ENCODE results near the gene MXD4.

Gene MXD4

DNA sequence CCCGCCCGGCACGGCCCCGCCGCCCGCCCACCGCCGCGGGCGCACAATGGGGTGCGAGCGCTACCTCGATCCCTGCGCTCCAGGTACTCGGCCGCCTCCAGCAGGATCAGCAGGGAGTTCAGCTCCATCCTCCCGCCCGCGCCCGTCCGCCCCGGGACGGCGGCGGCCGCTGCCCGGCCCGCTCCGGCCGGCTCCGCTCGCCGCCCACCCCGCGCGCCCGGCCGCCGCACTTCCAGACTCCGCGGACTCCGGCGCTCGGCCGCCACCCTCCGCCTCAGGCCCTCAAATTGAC lies at the start of gene MXD4:
MXD4 (minus strand) TSS at position 257 of the 292 bp plus-strand sequence; CDS start at position 128, 129 bp downstream.
- DNase-seq (ENCODE audit: low spot score) = no peak

DNA sequence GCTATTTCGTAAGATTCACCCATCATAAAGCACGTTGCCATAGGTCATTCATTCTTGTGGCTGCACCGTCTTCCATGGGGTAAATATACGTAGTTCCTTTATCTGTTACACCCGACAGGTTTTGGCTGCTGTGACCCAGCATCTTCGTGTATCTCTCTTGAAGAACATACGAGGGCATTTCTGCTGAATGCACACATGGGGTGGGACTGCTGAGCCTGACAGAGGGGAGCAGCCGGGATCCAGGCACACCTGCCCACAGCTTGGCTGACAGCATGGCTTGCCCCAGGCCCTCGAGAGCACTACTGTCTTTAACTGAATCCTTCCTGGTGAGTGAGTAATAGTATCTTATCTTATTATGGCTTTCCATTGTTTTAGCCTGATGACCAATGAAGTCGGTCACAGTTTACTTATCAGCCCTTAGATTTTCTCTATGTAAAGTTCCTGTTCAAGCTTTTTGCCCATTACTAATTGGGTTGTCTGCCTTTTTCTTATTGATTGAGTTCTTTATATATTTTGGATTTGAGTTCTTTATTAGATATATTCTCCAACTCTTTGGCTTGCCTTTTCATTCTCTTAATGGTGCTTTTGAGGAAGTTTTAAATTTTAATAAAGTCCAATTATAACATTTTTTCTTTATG lies 45.0 kb upstream of the MXD4 start:
- DNase-seq (ENCODE audit: low spot score) = no peak

- no peak for DNase-seq (ENCODE audit: low spot score)
These were observed 44.0 kb upstream of the MXD4 start for GRCh38 chr4:2305766-2306501.

DNA sequence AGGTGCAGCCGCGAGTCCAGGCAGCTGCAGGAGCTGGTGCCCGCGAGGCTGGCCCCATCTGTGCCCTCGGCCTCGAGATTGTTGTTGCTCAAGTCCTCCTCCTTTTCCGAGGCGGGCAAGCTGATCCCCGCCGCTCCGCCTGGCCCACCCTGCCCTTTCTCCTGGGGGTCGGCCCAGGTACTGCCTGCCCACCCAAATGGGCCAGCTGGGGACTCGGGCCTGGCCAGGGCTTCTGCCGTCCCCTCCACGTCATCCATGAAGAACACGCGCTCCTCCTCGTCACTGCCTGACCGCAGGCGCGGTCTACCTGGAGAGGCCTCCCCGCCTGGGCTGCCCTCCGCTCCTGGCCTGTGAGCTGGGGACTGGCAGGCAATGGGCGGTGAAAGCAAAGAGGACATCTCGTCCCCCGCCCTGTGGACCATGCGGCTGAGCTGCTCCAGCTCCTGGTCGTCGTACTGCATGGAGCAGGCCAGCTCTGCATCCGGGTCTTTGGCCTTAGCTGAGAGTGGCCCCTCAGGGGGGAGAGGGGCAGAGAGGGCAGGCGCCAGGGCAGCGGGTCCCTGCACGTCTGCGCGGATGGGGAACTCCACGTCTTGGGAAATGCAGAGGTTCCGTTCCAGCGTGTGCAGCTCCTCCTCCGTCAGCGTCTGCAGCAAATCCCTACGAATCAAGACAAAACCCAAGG lies 43.1 kb upstream of the MXD4 start:
- no peak for DNase-seq (ENCODE audit: low spot score)

GRCh38 chr4:2304321-2304876 lies 42.5 kb upstream of the MXD4 start:
- DNase-seq (ENCODE audit: low spot score) = no peak

- DNase-seq (ENCODE audit: low spot score) = no peak
These were observed 41.9 kb upstream of the MXD4 start for GRCh38 chr4:2303686-2304320.

GRCh38 chr4:2303121-2303685 lies 41.3 kb upstream of the MXD4 start:
- no peak for DNase-seq (ENCODE audit: low spot score)

DNA sequence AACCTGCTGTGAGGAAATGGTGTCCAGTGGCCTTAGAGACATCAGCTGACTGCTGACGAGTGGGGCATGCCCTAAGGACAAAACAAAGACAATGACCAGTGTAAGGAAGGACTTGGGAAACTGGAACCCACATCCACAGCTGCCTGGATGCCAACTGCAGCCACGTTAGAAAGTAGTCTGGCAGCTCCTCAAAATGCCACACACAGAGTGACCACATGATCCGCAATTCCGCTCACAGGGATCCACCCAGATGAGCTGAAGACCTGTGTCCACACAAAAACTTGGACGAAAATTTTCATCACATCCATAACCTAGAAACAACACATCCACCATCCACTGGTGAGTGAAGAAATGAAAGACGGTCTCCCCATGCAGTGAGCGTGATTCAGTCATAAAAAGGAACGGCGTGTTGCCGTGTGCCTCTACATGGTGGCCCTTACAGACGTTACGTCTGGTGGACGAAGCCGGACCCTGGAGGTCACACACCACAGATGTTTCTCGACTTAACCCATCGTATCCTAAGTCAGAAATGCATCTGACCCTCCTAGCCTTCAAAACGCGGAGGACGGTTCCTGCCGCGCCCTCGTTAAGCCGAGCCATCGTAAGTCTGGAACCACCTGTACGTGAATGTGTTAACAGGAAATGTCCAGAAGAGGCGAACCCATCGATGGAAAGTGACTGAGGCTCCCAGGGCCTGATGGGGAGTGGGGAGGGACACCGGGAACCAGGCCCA lies 40.6 kb upstream of the MXD4 start:
- DNase-seq (ENCODE audit: low spot score) = no peak

DNA sequence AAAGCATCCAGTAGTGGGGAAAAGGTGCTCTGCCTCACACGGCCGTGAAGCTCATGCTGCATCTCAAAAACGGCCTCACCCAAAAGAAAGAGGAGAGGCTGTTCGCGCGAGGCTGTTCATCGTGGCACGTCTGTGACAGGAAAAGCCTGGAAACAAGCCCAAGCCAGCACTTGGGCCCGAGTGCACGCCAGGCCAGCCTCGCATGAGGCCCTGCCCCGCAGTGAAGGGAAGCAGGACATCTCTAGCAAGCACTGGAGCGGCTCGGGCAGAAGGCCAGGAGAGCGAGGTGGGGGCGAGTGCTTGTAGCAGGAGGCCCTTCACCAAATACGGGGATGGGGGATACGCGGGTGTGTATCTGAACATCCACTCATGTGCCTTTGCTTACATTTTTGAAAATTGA lies 39.9 kb upstream of the MXD4 start:
- DNase-seq (ENCODE audit: low spot score) = no peak

GRCh38 chr4:2301225-2301642 lies 39.3 kb upstream of the MXD4 start:
- DNase-seq (ENCODE audit: low spot score) = no peak

GRCh38 chr4:2300431-2301224 lies 38.7 kb upstream of the MXD4 start:
- DNase-seq (ENCODE audit: low spot score) = no peak

- DNase-seq (ENCODE audit: low spot score) = no peak
These were observed 37.9 kb upstream of the MXD4 start for GRCh38 chr4:2299794-2300193.

DNA sequence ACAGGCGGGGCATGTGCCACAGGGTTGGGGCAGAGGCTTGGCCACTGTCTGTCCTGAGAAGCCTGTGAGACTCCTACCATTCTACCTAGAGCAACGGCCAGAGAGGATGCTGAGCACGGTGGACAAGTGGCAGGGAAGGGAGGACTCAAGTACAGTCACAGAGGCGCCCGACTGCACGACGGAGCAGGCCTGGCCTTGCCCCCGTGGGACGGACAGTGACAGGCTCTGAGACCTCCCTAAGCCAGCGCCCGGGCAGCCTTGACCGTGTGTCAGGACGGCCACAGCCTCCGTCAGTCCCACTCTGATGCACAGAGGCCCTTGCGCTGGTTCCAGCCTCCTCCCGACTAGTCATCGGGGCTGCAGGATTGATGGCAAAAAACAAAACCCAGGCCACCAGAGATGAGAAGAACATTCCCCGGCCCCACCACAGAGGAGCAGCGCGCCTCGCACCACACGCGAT lies 36.7 kb upstream of the MXD4 start:
- DNase-seq (ENCODE audit: low spot score) = no peak

DNA sequence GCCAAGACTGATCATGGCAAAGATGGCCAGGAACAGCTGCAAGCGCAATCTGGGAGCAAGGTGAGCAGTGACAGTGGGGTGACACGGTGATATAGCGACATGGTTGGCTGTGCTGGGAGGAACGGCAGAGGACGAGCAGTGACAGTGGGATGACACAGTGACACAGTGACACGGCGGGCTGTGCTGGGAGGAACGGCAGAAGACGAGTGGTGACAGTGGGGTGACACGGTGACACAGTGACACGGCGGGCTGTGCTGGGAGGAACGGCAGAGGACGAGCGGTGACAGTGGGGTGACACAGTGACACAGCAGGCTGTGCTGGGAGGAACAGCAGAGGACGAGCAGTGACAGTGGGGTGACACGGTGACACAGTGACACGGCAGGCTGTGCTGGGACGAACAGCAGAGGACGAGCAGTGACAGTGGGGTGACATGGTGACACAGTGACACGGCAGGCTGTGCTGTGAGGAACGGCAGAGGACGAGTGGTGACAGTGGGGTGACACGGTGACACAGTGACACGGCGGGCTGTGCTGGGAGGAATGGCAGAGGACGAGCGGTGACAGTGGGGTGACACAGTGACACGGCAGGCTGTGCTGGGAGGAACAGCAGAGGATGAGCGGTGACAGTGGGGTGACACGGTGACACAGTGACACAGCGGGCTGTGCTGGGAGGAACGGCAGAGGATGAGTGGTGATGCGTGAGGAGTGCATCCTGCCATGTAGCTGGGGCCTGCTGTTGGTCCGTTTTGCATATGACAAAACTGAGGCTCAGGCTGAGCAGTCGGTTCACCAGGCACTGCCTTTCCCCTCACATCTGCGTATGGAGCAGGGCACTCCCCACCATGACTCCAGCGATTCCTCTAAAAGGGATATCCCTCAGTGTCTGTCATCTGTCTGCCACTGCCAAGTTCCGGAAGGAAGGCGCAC lies 36.0 kb upstream of the MXD4 start:
- DNase-seq (ENCODE audit: low spot score) = no peak

DNA sequence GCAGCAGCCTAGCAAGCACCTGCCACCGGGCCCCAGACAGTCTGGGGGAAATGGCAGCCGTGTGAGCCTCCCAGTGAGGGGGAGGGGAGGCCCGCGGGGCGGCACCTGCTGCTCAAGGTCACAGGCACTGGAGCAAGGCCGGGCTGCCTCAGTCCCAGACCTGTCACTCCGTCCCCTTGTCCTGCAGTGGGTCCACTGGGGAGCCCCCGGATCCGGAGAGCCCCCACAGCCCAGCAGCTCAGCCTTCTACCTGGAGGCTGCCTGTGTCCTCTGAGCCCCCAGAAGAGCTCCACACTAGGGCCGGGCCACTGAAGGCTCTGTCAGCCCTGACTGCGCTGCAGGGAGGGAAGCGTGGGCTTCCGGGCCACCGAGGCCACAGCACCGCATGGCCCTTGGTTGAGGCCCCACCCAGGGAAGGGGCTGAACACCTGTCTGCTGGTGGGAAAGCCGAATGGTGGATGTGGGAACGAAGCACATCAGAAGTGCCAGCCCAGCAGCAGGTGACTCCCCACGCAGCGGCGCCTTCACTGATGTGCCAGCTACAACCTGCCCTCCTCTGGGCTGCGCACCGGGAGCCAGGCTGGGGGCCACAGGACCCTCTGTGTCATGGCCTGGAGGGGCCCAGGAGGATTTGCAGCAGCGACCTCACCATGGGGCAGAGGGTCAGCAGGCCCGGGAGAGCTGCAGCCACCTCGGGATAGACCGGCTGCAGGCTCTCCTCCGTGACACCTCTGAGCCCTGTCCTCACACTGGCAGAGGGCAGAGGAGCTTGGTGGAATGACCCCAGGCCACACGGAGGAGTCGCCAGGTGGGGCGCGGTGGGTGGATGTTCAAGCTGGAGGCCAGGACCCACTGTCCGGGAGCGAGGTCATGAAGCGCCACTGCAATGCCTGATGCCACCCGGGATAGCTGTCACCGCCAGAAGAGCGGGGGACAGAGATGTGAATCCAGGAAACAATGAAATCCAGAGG lies 35.0 kb upstream of the MXD4 start:
- no peak for DNase-seq (ENCODE audit: low spot score)

GRCh38 chr4:2295900-2296442 lies 34.1 kb upstream of the MXD4 start:
- DNase-seq (ENCODE audit: low spot score) = no peak

- DNase-seq (ENCODE audit: low spot score) = no peak
These were observed 33.6 kb upstream of the MXD4 start for GRCh38 chr4:2295500-2295899.

DNA sequence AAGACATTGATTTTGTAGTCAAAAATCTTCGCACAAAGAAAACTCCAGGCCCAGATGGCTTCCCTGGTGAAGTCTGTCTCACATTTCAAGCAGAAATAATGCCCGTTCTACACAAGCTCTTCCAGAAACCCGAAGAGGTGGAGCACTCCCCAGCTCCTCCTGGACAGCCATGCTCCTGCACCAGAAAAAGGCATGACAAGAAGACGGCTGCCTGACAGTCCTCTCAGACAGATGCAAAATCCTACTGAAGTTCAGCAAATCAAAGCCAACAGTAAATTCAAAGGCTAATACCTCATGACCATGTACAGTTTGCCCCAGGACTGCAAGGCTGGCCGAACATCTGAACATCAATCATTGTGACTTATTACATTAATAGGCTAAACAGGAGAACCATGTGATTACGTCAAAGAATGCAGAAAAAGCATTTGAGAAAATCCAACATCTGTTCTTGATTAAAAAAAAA lies 30.8 kb upstream of the MXD4 start:
- no peak for DNase-seq (ENCODE audit: low spot score)

Measured in putamen (tissue), 1 donor.